ENCODE data around the gene BNIP5. TPM values are rescaled to one million over a fixed set of nuclear protein-coding genes. Genes with fewer than 3 reads are reported as not detected.

BNIP5 gene
- total and polyA plus RNA-seq, 2 of the 13 experiments (the other 11 are each of a cell fraction or from before 2014, with no cell fraction given): not detected

DNA sequence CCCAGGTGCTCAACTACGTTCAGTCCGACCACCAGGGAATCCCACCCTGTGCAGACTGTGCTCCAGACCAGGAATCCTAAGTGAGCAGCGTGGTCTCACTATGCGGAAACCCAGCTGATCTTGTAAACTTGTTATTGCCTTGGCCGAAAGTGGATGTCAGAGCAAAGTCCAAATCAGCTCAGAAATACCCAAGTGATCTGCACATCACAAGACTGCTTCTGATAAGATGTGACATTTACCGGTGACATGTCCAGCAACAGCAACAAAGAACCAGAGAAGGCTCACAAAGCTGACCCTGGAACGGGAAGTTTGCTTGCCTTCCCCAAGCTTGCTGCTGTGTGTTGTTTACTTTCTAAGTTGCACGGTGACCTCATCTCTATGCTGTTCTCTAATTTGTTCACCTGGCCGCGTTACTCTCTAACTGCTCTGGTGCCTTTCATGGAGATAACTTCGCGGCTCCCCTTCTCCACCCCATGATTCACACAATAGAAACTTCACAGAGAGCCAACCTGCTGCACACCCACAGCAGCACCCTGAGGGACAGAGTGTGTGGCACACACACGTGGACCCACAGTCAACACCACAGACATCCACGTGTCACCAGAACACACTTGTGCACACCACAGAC is 1.7 kb downstream of the BNIP5 start (continued):
- TF ChIP-seq, protein P1, sequence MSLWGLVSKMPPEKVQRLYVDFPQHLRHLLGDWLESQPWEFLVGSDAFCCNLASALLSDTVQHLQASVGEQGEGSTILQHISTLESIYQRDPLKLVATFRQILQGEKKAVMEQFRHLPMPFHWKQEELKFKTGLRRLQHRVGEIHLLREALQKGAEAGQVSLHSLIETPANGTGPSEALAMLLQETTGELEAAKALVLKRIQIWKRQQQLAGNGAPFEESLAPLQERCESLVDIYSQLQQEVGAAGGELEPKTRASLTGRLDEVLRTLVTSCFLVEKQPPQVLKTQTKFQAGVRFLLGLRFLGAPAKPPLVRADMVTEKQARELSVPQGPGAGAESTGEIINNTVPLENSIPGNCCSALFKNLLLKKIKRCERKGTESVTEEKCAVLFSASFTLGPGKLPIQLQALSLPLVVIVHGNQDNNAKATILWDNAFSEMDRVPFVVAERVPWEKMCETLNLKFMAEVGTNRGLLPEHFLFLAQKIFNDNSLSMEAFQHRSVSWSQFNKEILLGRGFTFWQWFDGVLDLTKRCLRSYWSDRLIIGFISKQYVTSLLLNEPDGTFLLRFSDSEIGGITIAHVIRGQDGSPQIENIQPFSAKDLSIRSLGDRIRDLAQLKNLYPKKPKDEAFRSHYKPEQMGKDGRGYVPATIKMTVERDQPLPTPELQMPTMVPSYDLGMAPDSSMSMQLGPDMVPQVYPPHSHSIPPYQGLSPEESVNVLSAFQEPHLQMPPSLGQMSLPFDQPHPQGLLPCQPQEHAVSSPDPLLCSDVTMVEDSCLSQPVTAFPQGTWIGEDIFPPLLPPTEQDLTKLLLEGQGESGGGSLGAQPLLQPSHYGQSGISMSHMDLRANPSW (CRISPR knock-in tag; IDR thresholded peaks at IDR 0.05; ENCODE audit: borderline replicate concordance): no peak
- TF ChIP-seq SAP130 (CRISPR knock-in tag; IDR thresholded peaks at IDR 0.05; ENCODE audit: low read depth): peak; percentile 67
- no peak for TF ChIP-seq HNRNPLL (IDR thresholded peaks at IDR 0.05; ENCODE audit: low read depth, low read length, poor library complexity, severe bottlenecking)
- TF ChIP-seq EHMT2 (IDR thresholded peaks at IDR 0.05; ENCODE audit: borderline replicate concordance, low read depth, low read length): no peak
- no peak for TF ChIP-seq ZNF121 (CRISPR knock-in tag; IDR thresholded peaks at IDR 0.05)
- TF ChIP-seq, protein P2, sequence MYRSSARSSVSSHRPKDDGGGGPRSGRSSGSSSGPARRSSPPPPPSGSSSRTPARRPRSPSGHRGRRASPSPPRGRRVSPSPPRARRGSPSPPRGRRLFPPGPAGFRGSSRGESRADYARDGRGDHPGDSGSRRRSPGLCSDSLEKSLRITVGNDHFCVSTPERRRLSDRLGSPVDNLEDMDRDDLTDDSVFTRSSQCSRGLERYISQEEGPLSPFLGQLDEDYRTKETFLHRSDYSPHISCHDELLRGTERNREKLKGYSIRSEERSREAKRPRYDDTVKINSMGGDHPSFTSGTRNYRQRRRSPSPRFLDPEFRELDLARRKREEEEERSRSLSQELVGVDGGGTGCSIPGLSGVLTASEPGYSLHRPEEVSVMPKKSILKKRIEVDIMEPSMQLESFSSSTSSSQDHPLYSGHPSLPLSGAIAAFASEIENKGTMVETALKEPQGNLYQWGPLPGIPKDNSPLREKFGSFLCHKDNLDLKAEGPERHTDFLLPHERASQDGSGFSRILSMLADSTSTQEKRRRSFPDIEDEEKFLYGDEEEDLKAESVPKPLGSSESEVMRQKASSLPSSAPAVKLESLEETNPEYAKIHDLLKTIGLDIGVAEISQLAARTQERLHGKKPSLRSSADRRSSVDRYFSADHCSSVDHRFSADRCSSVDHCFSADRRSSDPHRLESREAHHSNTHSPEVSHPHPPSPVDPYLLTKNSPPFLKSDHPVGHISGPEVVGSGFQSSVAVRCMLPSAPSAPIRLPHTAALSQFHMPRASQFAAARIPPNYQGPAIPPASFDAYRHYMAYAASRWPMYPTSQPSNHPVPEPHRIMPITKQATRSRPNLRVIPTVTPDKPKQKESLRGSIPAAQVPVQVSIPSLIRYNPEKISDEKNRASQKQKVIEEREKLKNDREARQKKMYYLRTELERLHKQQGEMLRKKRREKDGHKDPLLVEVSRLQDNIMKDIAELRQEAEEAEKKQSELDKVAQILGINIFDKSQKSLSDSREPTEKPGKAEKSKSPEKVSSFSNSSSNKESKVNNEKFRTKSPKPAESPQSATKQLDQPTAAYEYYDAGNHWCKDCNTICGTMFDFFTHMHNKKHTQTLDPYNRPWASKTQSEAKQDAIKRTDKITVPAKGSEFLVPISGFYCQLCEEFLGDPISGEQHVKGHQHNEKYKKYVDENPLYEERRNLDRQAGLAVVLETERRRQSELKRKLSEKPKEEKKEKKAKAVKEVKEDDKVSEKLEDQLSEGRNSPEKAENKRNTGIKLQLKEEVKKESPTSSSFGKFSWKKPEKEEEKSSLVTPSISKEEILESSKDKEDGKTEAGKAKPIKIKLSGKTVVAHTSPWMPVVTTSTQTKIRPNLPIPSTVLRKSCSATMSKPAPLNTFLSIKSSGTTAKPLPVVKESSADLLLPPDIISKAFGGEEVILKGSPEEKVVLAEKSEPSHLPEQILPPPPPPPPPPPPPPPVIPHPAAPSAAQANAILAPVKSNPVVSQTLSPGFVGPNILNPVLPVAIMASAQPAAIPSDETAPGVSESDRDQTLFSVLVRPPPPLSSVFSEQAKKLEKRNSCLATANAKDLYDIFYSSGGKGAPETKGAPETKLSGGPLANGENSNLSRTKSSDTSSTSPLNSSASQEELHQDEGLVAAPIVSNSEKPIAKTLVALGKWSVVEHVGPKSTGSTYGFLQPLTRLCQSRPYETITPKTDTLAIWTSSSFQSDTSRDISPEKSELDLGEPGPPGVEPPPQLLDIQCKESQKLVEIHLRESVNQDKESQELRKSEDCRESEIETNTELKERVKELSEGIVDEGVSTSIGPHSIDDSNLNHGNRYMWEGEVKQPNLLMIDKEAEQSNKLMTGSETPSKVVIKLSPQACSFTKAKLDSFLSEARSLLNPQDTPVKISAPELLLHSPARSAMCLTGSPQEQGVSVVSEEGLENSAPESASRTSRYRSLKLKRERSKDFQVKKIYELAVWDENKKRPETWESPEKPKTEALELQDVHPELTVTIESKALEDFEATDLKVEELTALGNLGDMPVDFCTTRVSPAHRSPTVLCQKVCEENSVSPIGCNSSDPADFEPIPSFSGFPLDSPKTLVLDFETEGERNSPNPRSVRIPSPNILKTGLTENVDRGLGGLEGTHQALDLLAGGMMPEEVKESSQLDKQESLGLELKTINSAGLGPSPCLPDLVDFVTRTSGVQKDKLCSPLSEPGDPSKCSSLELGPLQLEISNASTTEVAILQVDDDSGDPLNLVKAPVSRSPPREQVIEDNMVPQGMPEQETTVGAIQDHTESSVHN (CRISPR knock-in tag; IDR thresholded peaks at IDR 0.05): no peak
- TF ChIP-seq EP300 (IDR thresholded peaks at IDR 0.05; ENCODE audit: low read depth in 2 of 2, low read length in 2 of 2): no peak
- TF ChIP-seq EP300 (CRISPR knock-in tag; IDR thresholded peaks at IDR 0.05; ENCODE audit: borderline replicate concordance): no peak
- TF ChIP-seq NFKB2 (CRISPR knock-in tag; IDR thresholded peaks at IDR 0.05; ENCODE audit: borderline replicate concordance): no peak
- TF ChIP-seq HOXA5 (CRISPR knock-in tag; IDR thresholded peaks at IDR 0.05): no peak
- TF ChIP-seq AHDC1 (CRISPR knock-in tag; IDR thresholded peaks at IDR 0.05; ENCODE audit: borderline replicate concordance): 0 out of 2 replicates have a peak, but pooled peaks have one; percentile 20

Measured in HepG2 (cell line).